Heart left ventricle (tissue), 16 donors: ENCODE data around the gene SCYGR2. TPM values are rescaled to one million over a fixed set of nuclear protein-coding genes. Genes with fewer than 3 reads are reported as not detected.

Experiments
- ATAC-seq, 4 donors: fragments of 200-7000 bp; cut with Tn5 transposase; one replicate each; pipeline ENCODE4 v1.9.1; 2020 to 2022; ENCODE audit warnings: moderate library complexity in 4 of 4, mild to moderate bottlenecking in 3 of 4, moderate number of reproducible peaks in 1 of 4
- DNase-seq, 5 donors: peaks; one replicate each; pipeline ENCODE4 v3.0.0-alpha.2; 2020
- H3K27ac ChIP-seq, 12 donors: fragments of 200-600 bp; sonication (generic) in 4 of 12; one replicate each; pipeline versions ENCODE4 v1.5.0 to v1.8.0; 2016 to 2022; ENCODE audit warnings: mild to moderate bottlenecking in 2 of 12
- H3K27me3 ChIP-seq, 9 donors: fragments of 200-600 bp; sonication (generic) in 2 of 9; one replicate each; pipeline versions ENCODE4 v1.5.1 to v1.8.0; 2016 to 2022; ENCODE audit warnings: mild to moderate bottlenecking in 3 of 9
- H3K36me3 ChIP-seq, 9 donors: fragments of 200-600 bp; sonication (generic) in 2 of 9; one replicate each; pipeline versions ENCODE4 v1.5.0 to v1.8.0; 2018 to 2022; ENCODE audit warnings: mild to moderate bottlenecking in 2 of 9
- H3K4me1 ChIP-seq, 12 donors: fragments of 200-600 bp; sonication (generic) in 4 of 12; one replicate each; pipeline versions ENCODE4 v1.5.0 to v1.8.0; 2016 to 2022; ENCODE audit warnings: mild to moderate bottlenecking in 3 of 12
- H3K4me3 ChIP-seq, 12 donors: fragments of 200-600 bp; sonication (generic) in 4 of 12; one replicate each; pipeline versions ENCODE4 v1.5.0 to v1.8.0; 2017 to 2022; ENCODE audit warnings: mild to moderate bottlenecking in 9 of 12, moderate library complexity in 4 of 12
- H3K9me3 ChIP-seq, 12 donors: fragments of 200-600 bp; sonication (generic) in 4 of 12; one replicate each; pipeline versions ENCODE4 v1.5.0 to v1.8.0; 2016 to 2022; ENCODE audit warnings: mild to moderate bottlenecking in 1 of 12
- CTCF ChIP-seq, 12 donors: fragments of 200-600 bp; sonication (generic) in 4 of 12; IDR thresholded peaks; one replicate each; pipeline versions ENCODE4 v1.5.0 to v1.8.0; 2018 to 2022; ENCODE audit warnings: antibody characterized with exemption in 12 of 12, mild to moderate bottlenecking in 5 of 12
- POLR2A ChIP-seq, 2 donors: fragments of 450-650 bp; IDR thresholded peaks; one replicate each; pipeline ENCODE4 v1.6.1; 2017; ENCODE audit warnings: antibody characterized with exemption in 2 of 2, mild to moderate bottlenecking in 2 of 2, moderate library complexity in 2 of 2
- WGBS, 4 donors: extraction: QIAGEN DNeasy Blood & Tissue Kit in 2 of 4; methylation state at CpG; one replicate each; pipeline versions ENCODE4 v1.1.5 to v1.1.7; 2013 to 2018; 5-methylcytosine and 5-hydroxymethylcytosine counted together
- intact Hi-C, 10 donors: fragments of 100-400 bp; cut with DNase I; formaldehyde crosslinking; loops; one replicate each; pipeline versions ENCODE4 v1.11.1 to v1.14.2; 2022
- polyA plus RNA-seq, 2 donors: library from polyadenylated mRNA; stranded (reverse); fragments of 200-250 nt; gene quantifications; one replicate each; pipeline ENCODE4 v1.2.3, GENCODE V29; 2013
- total RNA-seq, 9 donors: library from RNA; depleted of rRNA in 2 of 9; stranded (reverse); fragments of >200 nt in 2 of 9; fragmentation: NEBNext Ultra II Directional in 3 of 9; extraction: Animal tissue kit (Norgen Biotek cat#: 25700) in 3 of 9; gene quantifications; one replicate each; pipeline versions ENCODE4 v1.1.0 to v1.2.4, GENCODE V29; 2016 to 2023
- donor health status: ischemic (EF 13 %, LVEDD 7.1; RV severe dilation, severe dysfunction).
- donor health status: healthy with polysubstance abuse.
- donor health status: DM: no; HTN: yes; CAD: no.
- donor health status: DM: no; HTN: no; CAD: no.
- donor health status: ischemic (EF 25% LVEDD 6.9; RV normal size, moderate dysfunction).
- donor health status: ischemic (EF 25% LVEDD 5.7; RV mildly dilated, moderate dysfunction).
- donor health status: healthy.
- donor health status: DM: yes; HTN: yes; CAD: no.
- donor health status: ischemic (EF 35%, LVEDD 5.7; RV mildly dilated, moderate dysfunction).
- donor health status: nonischemic (EF 11% LVEDD 7.7; RV severe dilation, severe dysfunction).
- donor health status: DM: yes; HTN: yes; CAD: no.
- donor health status: PGD.
- donor health status: ischemic (EF 29% LVEDD 5.4; RV normal size, mild dysfunction).
- donor health status: nonischemic (EF 23%, LVEDD 6.1; RV moderate dilation, normal function).

SCYGR2 gene
- total and polyA plus RNA-seq, 11 donors, result not detected

GRCh38 chr2:227626580-227627151, 28.0 kb downstream of the SCYGR2 start:
- H3K27ac ChIP-seq, result no peak overlapping the region
- TF ChIP-seq POLR2A (IDR thresholded peaks at IDR 0.05), result no peak
- no peak for TF ChIP-seq CTCF (IDR thresholded peaks at IDR 0.05)
- WGBS, 4 donors, result 90 to 95% (median 94%) methylated on average over 10 of the region's 10 CpGs
- H3K36me3 ChIP-seq, result no peaks in the 10 kb centered on the region
- ATAC-seq (no peak), DNase-seq (no peak)
- H3K9me3 ChIP-seq, result peaks cover 0 to 9% (median 3%) of the 10 kb centered on the region in 12 donors
- H3K27me3 ChIP-seq, result peaks cover 0 to 7% (median 0%) of the 10 kb centered on the region in 9 donors
- H3K4me1 ChIP-seq, result no peaks in the 10 kb centered on the region
- intact Hi-C loops, result no loop called here
- no peak overlapping the region for H3K4me3 ChIP-seq

- Histone ChIP-seq H3K36me3 (no peaks in the 10 kb centered on the region), H3K4me3 (no peak overlapping the region), H3K27me3 (peaks cover 0 to 18% (median 0%) of the 10 kb centered on the region in 9 donors), H3K9me3 (peaks cover 0 to 5% (median 0%) of the 10 kb centered on the region in 12 donors), H3K4me1 (no peaks in the 10 kb centered on the region), H3K27ac (no peak overlapping the region)
- no peak for TF ChIP-seq CTCF (IDR thresholded peaks at IDR 0.05)
- no peak for TF ChIP-seq POLR2A (IDR thresholded peaks at IDR 0.05)
- ATAC-seq (no peak), DNase-seq (no peak)
- 74 to 88% (median 86%) methylated on average over 3 of the region's 3 CpGs for WGBS, 4 donors
- intact Hi-C loops, result no loop called here
Measured at GRCh38 chr2:227627769-227628168, 29.1 kb downstream of the SCYGR2 start.

GRCh38 chr2:227629435-227629834, 30.7 kb downstream of the SCYGR2 start:
- no peak for TF ChIP-seq CTCF (IDR thresholded peaks at IDR 0.05)
- TF ChIP-seq POLR2A (IDR thresholded peaks at IDR 0.05), result no peak
- H3K4me3 ChIP-seq, result no peak overlapping the region
- no peak overlapping the region for H3K27ac ChIP-seq
- DNase-seq (no peak), ATAC-seq (no peak)
- H3K4me1 ChIP-seq, result no peaks in the 10 kb centered on the region
- peaks cover 0 to 19% (median 0%) of the 10 kb centered on the region in 9 donors for H3K27me3 ChIP-seq
- no peaks in the 10 kb centered on the region for H3K9me3 ChIP-seq
- no peaks in the 10 kb centered on the region for H3K36me3 ChIP-seq
- WGBS, 4 donors, result 64 to 72% (median 70%) methylated on average over 7 of the region's 7 CpGs
- intact Hi-C loops, result no loop called here

- no peak for DNase-seq
- no peak overlapping the region for H3K4me3 ChIP-seq
- H3K27ac ChIP-seq, result no peak overlapping the region
- no peaks in the 10 kb centered on the region for H3K4me1 ChIP-seq
- no peaks in the 10 kb centered on the region for H3K36me3 ChIP-seq
- peaks cover 0 to 19% (median 0%) of the 10 kb centered on the region in 9 donors for H3K27me3 ChIP-seq
- H3K9me3 ChIP-seq, result no peaks in the 10 kb centered on the region
- WGBS, 4 donors, result 78 to 83% (median 81%) methylated on average over 3 of the region's 3 CpGs
- TF ChIP-seq POLR2A (IDR thresholded peaks at IDR 0.05), result no peak
- no peak for TF ChIP-seq CTCF (IDR thresholded peaks at IDR 0.05)
- intact Hi-C loops, result no loop called here
- ATAC-seq, result no peak
Measured at GRCh38 chr2:227630322-227630721, 31.6 kb downstream of the SCYGR2 start.
